A673 (cell line): ENCODE results near the gene OR4F15.
"Not testable (repeated sequence)": the region's sequence is repeated elsewhere in the genome, so short reads cannot be mapped to it uniquely, and the experiment has no call there.

Source experiments
- CTCF ChIP-seq: fragments of 300-800, 200-600 bp; sonication (generic); conservative IDR thresholded peaks from 2 replicates; pipeline ENCODE4 v1.5.1; 2017; ENCODE audit warnings: low read depth, mild to moderate bottlenecking, antibody characterized with exemption, low read length, moderate library complexity, mixed read lengths
- EZH2 ChIP-seq: fragments of 200-600 bp; sonication (generic); IDR thresholded peaks from 2 replicates; pipeline ENCODE4 v1.6.1; 2017; ENCODE audit warnings: borderline replicate concordance, low read depth, mild to moderate bottlenecking, mixed read lengths, antibody characterized with exemption, low read length; ENCODE audit not compliant: poor library complexity, severe bottlenecking

- not testable (repeated sequence) for TF ChIP-seq CTCF, EZH2
Observed at GRCh38 chr15:101788503-101789269, 23.3 kb upstream of the OR4F15 start.
